H1 (cell line): Measurements from ENCODE around the gene ASPRV1.

Experiments used
- BRCA1 ChIP-seq: IDR thresholded peaks from 2 replicates; pipeline ENCODE4 v1.6.1; 2012; ENCODE audit warnings: low read depth, low read length, improper control_type of control experiment
- CHD2 ChIP-seq: IDR thresholded peaks from 2 replicates; pipeline ENCODE4 v1.6.1; 2012; ENCODE audit warnings: low read length, improper control_type of control experiment
- CREB1 ChIP-seq: IDR thresholded peaks from 2 replicates; pipeline ENCODE4 v1.6.1; 2012; ENCODE audit warnings: inconsistent platforms
- EZH2 ChIP-seq: fragments of 200-600 bp; sonication (generic); IDR thresholded peaks from 2 replicates; pipeline ENCODE4 v1.7.1; 2012; ENCODE audit warnings: low read depth, mild to moderate bottlenecking, moderate library complexity, low read length, inconsistent platforms; ENCODE audit not compliant: severe bottlenecking
- KDM5A ChIP-seq: fragments of 200-600 bp; IDR thresholded peaks from 2 replicates; pipeline ENCODE4 v1.7.1; 2012; ENCODE audit warnings: mild to moderate bottlenecking, low read length, inconsistent platforms, mixed read lengths
- POLR2A ChIP-seq, 2 experiments: IDR thresholded peaks; 1 replicate in 1 of 2; 2 replicates in 1 of 2; pipeline ENCODE4 v1.6.1; 2011; ENCODE audit warnings: low read depth in 2 of 2, low read length in 2 of 2, mild to moderate bottlenecking in 2 of 2; ENCODE audit errors: control extremely low read depth in 1 of 2
- POLR2AphosphoS5 ChIP-seq: IDR thresholded peaks from 2 replicates; pipeline ENCODE4 v1.6.1; 2011; ENCODE audit warnings: low read depth, low read length
- SP1 ChIP-seq: IDR thresholded peaks from 2 replicates; pipeline ENCODE4 v1.6.1; 2011; ENCODE audit warnings: low read depth, low read length
- ZNF274 ChIP-seq: IDR thresholded peaks from 2 replicates; pipeline ENCODE4 v1.7.0; 2012; ENCODE audit warnings: low read length, borderline replicate concordance; ENCODE audit errors: extremely low read depth
- TF ChIP-seq, protein P1 (sequence below), 3 experiments: IDR thresholded peaks; 1 replicate in 2 of 3; 2 replicates in 1 of 3; pipeline versions ENCODE4 v1.5.1 to v1.6.1; 2011; ENCODE audit warnings: low read length in 3 of 3, mild to moderate bottlenecking in 3 of 3, inconsistent platforms in 2 of 3, low read depth in 1 of 3, moderate library complexity in 1 of 3; ENCODE audit not compliant: insufficient read depth in 1 of 3; ENCODE audit errors: control extremely low read depth in 1 of 3

DNA sequence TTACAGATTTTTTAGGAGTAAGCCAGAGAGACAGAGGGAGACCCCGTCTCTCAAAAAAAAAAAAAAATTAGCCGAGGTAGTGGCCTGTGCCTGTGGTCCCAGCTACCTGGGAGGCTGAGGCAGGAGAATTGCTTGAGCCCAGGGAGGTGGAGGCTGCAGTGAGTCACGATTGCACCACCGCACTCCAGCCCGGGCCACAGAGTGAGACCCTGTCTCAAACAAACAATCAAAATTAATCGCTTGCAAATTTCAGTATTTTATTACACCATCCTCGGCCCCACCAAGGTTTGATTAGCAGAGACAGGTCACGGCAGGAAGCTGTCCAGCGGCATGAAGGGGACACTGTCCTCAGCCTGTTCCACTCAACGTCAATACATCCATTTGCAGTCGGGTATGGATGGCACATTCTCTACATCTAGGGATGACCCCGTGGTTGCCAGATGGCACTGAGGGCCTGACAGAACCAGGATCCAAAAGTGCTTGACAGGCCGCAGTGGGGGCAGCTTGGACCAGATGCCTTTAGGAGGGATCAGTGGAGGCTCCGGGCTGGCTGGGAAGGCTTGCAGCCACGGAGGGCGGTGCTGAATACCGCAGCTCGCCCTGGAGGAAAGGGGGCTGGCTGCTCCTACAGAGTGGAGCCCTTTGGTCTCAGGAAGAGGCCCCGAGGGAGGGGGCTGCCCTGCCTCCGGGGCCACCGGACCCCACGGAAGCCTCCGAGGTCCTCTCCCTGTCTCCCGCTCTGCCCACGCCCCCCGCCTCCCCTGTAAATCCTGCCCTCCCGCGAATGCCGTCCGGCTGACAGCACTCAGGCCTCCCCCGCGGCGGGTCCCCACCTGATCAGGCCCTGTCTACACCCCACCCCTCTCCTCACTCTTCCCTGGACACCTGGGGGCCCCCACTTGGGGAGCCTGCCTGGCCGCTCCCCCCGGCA is 13.1 kb downstream of the ASPRV1 start:
- TF ChIP-seq SP1 (no peak), KDM5A (no peak), EZH2 (no peak), CREB1 (no peak), POLR2AphosphoS5 (no peak), CHD2 (no peak), ZNF274 (no peak), POLR2A (IDR thresholded peaks at IDR 0.05; ENCODE audit: control extremely low read depth in 1 of 2, low read depth in 2 of 2, low read length in 2 of 2) (no peak), BRCA1 (no peak)
- TF ChIP-seq, protein P1, sequence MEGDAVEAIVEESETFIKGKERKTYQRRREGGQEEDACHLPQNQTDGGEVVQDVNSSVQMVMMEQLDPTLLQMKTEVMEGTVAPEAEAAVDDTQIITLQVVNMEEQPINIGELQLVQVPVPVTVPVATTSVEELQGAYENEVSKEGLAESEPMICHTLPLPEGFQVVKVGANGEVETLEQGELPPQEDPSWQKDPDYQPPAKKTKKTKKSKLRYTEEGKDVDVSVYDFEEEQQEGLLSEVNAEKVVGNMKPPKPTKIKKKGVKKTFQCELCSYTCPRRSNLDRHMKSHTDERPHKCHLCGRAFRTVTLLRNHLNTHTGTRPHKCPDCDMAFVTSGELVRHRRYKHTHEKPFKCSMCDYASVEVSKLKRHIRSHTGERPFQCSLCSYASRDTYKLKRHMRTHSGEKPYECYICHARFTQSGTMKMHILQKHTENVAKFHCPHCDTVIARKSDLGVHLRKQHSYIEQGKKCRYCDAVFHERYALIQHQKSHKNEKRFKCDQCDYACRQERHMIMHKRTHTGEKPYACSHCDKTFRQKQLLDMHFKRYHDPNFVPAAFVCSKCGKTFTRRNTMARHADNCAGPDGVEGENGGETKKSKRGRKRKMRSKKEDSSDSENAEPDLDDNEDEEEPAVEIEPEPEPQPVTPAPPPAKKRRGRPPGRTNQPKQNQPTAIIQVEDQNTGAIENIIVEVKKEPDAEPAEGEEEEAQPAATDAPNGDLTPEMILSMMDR (IDR thresholded peaks at IDR 0.05; ENCODE audit: control extremely low read depth in 1 of 3, insufficient read depth in 1 of 3, low read depth in 1 of 3, low read length in 3 of 3): no peak
